Lower leg skin (tissue), 4 donors: Measurements from ENCODE around the gene SPATA7. TPM values are rescaled to one million over a fixed set of nuclear protein-coding genes. Genes with fewer than 3 reads are reported as not detected.

ENCODE experiments used
- DNase-seq, 2 donors: peaks; one replicate each; pipeline ENCODE4 v3.0.0-alpha.2; 2019; ENCODE audit warnings: low spot score in 2 of 2
- H3K4me3 ChIP-seq: fragments of 200-600 bp; sonication (generic); 2 replicates; pipeline ENCODE4 v1.5.1; 2017; ENCODE audit warnings: mild to moderate bottlenecking, low read depth; ENCODE audit not compliant: poor library complexity, severe bottlenecking
- POLR2A ChIP-seq, 2 donors: fragments of 450-650 bp; IDR thresholded peaks; one replicate each; pipeline ENCODE4 v1.6.1; 2016 to 2017; ENCODE audit warnings: antibody characterized with exemption in 2 of 2, mild to moderate bottlenecking in 1 of 2, moderate library complexity in 1 of 2
- WGBS, 2 donors: methylation state at CpG; one replicate each; pipeline ENCODE4 v1.1.5; 2018; 5-methylcytosine and 5-hydroxymethylcytosine counted together
- intact Hi-C: fragments of 100-400 bp; cut with DNase I; formaldehyde crosslinking; loops from one replicate; pipeline ENCODE4 v1.15.0; 2023; ENCODE audit warnings: low total_unique reads
- total RNA-seq, 4 donors: library from RNA; depleted of rRNA; stranded (reverse); fragments of >200 nt; gene quantifications; one replicate each; pipeline ENCODE4 v1.1.0, GENCODE V29; 2016
- TF ChIP-seq, protein P1 (sequence below), 3 donors: fragments of 450-650 bp; IDR thresholded peaks; one replicate each; pipeline ENCODE4 v1.5.1; 2016; ENCODE audit warnings: antibody characterized with exemption in 3 of 3, mild to moderate bottlenecking in 3 of 3, moderate library complexity in 2 of 3

SPATA7 gene
- total RNA-seq, 4 donors from 2014 or later, result 5.2 to 17.0 (median 11.7) TPM

DNA sequence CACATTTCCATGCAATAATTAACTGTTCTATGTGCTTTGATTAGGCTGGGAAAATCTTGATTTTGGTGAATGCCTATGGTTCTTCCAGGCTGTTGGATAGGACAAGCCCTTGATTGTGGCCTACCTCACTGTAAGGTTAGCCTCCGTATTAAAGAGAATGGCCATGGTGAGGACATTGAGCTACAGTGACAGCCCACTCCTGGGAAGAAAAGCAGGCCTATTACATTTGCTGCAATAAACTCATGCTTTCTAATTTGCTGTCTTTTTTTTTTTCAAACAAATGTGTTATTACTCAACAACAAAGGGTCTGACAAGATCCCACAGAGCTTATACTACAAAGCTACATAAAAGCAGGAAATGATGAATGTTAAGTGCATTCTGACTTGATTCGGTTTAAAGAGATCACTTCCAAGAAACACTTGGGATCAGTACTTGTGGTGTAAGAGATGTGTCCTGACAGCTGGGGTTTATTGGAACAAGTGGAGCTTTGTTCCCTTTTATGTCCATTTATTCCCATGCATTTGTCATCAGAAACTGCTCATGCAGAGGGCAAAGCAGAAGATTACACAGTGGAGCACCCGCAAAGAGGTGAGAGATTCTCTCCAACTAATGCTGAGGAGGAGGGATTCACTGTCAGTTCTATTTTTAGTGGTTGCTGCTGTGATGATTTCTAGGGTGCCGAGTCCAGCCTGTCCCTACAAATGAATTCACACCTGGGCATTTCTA is 33.3 kb upstream of the SPATA7 start:
- no peak for DNase-seq
- intact Hi-C loops, result no loop called here
- 50 to 58% methylated on average over 4 of the region's 4 CpGs for WGBS, 2 donors

DNA sequence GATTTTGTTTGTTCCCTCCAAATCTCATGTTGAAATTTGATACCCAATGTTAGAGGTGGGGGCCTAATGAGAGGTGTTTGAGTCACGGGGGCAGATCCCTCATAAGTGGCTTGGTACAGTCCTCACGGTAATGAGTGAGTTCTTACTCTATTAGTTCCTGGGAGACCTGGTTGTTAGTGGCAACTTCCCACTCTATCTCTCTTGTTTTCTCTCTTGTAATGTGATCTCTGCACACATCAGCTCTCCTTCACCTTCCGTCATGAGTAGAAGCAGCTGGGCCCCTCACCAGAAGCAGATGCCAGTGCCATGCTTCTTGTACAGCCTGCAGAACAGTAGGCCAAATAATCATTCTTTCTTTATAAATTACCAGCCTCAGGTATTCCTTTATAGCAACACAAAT is 32.8 kb upstream of the SPATA7 start:
- no peak for TF ChIP-seq POLR2A (IDR thresholded peaks at IDR 0.05)
- TF ChIP-seq, protein P1, sequence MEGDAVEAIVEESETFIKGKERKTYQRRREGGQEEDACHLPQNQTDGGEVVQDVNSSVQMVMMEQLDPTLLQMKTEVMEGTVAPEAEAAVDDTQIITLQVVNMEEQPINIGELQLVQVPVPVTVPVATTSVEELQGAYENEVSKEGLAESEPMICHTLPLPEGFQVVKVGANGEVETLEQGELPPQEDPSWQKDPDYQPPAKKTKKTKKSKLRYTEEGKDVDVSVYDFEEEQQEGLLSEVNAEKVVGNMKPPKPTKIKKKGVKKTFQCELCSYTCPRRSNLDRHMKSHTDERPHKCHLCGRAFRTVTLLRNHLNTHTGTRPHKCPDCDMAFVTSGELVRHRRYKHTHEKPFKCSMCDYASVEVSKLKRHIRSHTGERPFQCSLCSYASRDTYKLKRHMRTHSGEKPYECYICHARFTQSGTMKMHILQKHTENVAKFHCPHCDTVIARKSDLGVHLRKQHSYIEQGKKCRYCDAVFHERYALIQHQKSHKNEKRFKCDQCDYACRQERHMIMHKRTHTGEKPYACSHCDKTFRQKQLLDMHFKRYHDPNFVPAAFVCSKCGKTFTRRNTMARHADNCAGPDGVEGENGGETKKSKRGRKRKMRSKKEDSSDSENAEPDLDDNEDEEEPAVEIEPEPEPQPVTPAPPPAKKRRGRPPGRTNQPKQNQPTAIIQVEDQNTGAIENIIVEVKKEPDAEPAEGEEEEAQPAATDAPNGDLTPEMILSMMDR (IDR thresholded peaks at IDR 0.05), result no peak
- intact Hi-C loops, result no loop called here
- no peak for DNase-seq
- no peak overlapping the region for H3K4me3 ChIP-seq
- 40 to 53% methylated on average over 3 of the region's 3 CpGs for WGBS, 2 donors

More for the DNA sequence above, 33.3 kb upstream of the SPATA7 start:
- TF ChIP-seq, protein P1 (IDR thresholded peaks at IDR 0.05), result no peak
- TF ChIP-seq POLR2A (IDR thresholded peaks at IDR 0.05), result no peak
- H3K4me3 ChIP-seq, result no peak overlapping the region

DNA sequence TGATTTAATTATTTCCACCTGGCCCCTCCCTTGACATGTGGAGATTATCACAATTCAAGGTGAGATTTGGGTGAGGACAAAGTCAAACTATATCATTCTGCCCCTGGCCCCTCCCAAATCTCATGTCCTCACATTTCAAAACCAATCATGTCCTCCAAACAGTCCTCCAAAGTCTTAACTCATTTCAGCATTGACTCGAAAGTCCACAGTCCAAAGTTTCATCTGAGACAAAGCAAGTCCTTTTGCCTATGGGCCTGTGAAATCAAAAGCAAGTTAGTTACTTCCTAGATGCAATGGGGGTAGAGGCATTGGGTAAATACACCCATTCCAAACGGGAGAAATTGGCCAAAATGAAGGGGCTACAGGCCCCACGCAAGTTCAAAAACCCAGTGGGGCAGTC is 31.1 kb upstream of the SPATA7 start:
- DNase-seq, result no peak
- intact Hi-C loops, result no loop called here
- H3K4me3 ChIP-seq, result no peak overlapping the region
- TF ChIP-seq, protein P1 (IDR thresholded peaks at IDR 0.05), result no peak
- no peak for TF ChIP-seq POLR2A (IDR thresholded peaks at IDR 0.05)
- 75 to 81% methylated on average over 3 of the region's 3 CpGs for WGBS, 2 donors

DNA sequence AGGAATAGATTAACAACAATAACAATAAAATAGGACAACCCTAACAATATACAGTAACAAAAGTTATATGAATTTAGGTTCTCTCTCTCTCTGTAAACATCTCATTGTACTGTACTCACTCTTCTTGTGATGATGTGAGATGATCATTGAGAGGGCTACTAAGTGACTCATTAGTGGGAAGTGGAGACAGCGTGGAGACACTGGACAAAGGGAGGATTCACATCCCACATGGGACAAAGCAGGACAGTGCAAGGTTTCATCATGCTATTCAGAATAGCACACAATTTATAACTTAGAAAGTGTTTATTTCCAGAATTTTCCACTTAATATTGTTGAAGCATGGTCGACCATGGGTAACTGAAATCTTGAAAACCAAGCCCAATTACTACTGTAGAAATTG is 26.0 kb upstream of the SPATA7 start:
- TF ChIP-seq, protein P1 (IDR thresholded peaks at IDR 0.05), result no peak
- no peak for TF ChIP-seq POLR2A (IDR thresholded peaks at IDR 0.05)
- no peak overlapping the region for H3K4me3 ChIP-seq
- DNase-seq, result no peak
- WGBS, 2 donors, result 64 to 69% methylated on average over 2 of the region's 2 CpGs
- intact Hi-C loops, result no loop called here

DNA sequence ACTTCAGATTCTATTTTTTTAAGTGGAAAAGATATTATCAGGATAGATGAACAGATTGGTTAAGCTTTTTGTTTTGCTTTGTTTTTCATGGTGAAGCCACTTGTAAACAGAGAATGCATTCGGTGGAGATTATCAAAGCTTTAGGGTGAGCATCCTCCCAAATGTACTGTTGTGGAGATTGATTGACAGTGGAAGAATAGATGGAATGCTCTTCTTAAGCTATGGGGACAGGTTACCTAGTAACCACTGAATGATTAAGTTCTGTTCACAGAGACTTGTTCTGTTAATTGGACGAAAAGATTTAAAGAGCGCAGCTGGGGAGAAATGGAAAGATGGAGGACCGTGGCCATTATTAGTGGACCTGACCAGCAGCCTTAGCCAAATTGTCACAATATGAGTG is 21.8 kb upstream of the SPATA7 start:
- intact Hi-C loops, result no loop called here
- WGBS, 2 donors, result 61 to 68% methylated on average over 4 of the region's 4 CpGs
- DNase-seq, result no peak
- no peak overlapping the region for H3K4me3 ChIP-seq
- TF ChIP-seq POLR2A (IDR thresholded peaks at IDR 0.05), result no peak
- TF ChIP-seq, protein P1 (IDR thresholded peaks at IDR 0.05), result no peak
